Measurements from ENCODE around the gene MRPL23. TPM values are rescaled to one million over a fixed set of nuclear protein-coding genes. Genes with fewer than 3 reads are reported as not detected.

MRPL23 gene
- total RNA-seq, 1 donor from 2014 or later = 29.2 TPM

- Mint-ChIP-seq H3K4me3 (ENCODE audit: unreplicated experiment) (no peak overlapping the region), H3K36me3 (ENCODE audit: unreplicated experiment) (no peaks in the 10 kb centered on the region), H3K27me3 (ENCODE audit: unreplicated experiment) (no peaks in the 10 kb centered on the region), H3K9me3 (ENCODE audit: unreplicated experiment) (no peaks in the 10 kb centered on the region), H3K27ac (ENCODE audit: unreplicated experiment) (no peak overlapping the region), H3K4me1 (ENCODE audit: unreplicated experiment) (no peaks in the 10 kb centered on the region)
- DNase-seq (ENCODE audit: extremely low spot score, unreplicated experiment) = no peak
- TF ChIP-seq, protein P1, sequence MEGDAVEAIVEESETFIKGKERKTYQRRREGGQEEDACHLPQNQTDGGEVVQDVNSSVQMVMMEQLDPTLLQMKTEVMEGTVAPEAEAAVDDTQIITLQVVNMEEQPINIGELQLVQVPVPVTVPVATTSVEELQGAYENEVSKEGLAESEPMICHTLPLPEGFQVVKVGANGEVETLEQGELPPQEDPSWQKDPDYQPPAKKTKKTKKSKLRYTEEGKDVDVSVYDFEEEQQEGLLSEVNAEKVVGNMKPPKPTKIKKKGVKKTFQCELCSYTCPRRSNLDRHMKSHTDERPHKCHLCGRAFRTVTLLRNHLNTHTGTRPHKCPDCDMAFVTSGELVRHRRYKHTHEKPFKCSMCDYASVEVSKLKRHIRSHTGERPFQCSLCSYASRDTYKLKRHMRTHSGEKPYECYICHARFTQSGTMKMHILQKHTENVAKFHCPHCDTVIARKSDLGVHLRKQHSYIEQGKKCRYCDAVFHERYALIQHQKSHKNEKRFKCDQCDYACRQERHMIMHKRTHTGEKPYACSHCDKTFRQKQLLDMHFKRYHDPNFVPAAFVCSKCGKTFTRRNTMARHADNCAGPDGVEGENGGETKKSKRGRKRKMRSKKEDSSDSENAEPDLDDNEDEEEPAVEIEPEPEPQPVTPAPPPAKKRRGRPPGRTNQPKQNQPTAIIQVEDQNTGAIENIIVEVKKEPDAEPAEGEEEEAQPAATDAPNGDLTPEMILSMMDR (IDR thresholded peaks at IDR 0.05) = no peak
These were observed 47.0 kb downstream of the MRPL23 start for GRCh38 chr11:1994121-1994520.

DNA sequence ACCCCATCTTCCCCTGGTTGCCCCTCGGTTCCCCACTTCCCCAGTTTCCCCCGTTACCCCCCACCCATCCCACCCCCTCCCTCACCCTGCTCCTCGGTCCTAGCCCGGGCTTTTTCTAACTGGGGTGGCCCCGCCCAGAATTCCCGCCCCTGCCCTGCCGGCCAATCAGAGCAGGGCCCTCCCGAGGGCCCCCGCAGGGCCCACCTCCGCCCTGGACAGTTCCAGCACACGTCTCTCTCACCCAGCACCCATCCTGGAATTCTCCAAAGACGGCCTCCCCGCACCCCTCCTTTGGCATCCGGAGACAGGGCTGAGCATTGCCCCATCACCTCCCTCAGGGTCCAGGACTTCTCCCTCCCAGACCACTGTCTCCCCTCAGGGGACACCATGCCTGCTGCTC is 50.6 kb downstream of the MRPL23 start, which contains the start of gene H19:
TSS of gene H19 (minus strand) at position 88 of the 400 bp plus-strand sequence.
- Mint-ChIP-seq H3K9me3 (ENCODE audit: unreplicated experiment) (no peaks in the 10 kb centered on the region), H3K4me1 (ENCODE audit: unreplicated experiment) (no peaks in the 10 kb centered on the region)

DNA sequence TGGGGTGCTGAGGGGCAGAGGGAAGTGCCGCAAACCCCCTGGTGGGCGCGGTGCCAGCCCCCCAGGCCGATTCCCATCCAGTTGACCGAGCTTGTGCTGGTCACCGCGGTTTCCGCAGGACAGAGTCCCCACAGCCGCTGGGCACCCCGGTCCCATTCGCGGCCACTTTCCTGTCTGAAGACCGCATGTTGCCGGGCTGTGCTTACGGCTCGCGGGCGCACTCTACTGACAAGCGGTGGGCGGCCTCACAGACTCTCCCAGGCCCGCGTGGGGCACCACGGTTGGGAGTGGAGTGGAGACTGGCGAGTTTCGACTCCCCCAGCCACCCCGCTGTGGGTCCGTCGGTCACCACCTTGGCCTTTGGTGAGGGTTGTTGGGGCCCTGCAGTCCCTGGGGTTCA is 51.2 kb downstream of the MRPL23 start:
- Mint-ChIP-seq H3K27me3 (ENCODE audit: unreplicated experiment) (no peaks in the 10 kb centered on the region), H3K36me3 (ENCODE audit: unreplicated experiment) (no peaks in the 10 kb centered on the region), H3K27ac (ENCODE audit: unreplicated experiment) (no peak overlapping the region)

More for the DNA sequence above, 50.6 kb downstream of the MRPL23 start, which contains the start of gene H19:
- H3K36me3 Mint-ChIP-seq (ENCODE audit: unreplicated experiment) = no peaks in the 10 kb centered on the region
- TF ChIP-seq, protein P1 (IDR thresholded peaks at IDR 0.05) = no peak
- no peak within 1 kb of the TSS for H3K4me3 Mint-ChIP-seq (ENCODE audit: unreplicated experiment)
- H3K27me3 Mint-ChIP-seq (ENCODE audit: unreplicated experiment) = no peaks in the 10 kb centered on the region
- no peak for DNase-seq (ENCODE audit: extremely low spot score, unreplicated experiment)
- H3K27ac Mint-ChIP-seq (ENCODE audit: unreplicated experiment) = no peak within 1 kb of the TSS

DNA sequence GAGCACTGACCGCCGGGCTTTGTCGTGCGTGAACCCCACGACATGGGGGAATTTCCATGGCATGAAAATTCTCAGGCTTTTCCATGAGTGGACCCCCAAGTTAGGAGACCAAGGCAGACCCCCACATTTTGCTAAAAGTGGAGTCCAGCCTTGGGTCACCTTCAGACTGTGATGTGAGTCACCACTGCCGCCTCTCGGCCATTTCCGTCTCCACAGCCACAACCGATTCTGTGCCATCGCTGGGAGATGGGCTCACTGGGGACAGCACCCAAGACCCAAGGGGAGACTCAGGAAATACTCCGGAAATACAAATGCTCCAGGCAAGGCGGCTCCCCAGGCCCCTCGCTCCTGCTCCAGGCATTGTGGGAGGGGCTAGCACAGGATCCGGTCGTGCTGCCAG is 51.7 kb downstream of the MRPL23 start:
- no peak overlapping the region for H3K4me3 Mint-ChIP-seq (ENCODE audit: unreplicated experiment)
- H3K36me3 Mint-ChIP-seq (ENCODE audit: unreplicated experiment) = no peaks in the 10 kb centered on the region
- H3K9me3 Mint-ChIP-seq (ENCODE audit: unreplicated experiment) = no peaks in the 10 kb centered on the region
- no peak overlapping the region for H3K27ac Mint-ChIP-seq (ENCODE audit: unreplicated experiment)
- no peaks in the 10 kb centered on the region for H3K4me1 Mint-ChIP-seq (ENCODE audit: unreplicated experiment)
- DNase-seq (ENCODE audit: extremely low spot score, unreplicated experiment) = no peak
- TF ChIP-seq, protein P1 (IDR thresholded peaks at IDR 0.05) = no peak
- H3K27me3 Mint-ChIP-seq (ENCODE audit: unreplicated experiment) = no peaks in the 10 kb centered on the region

More for the DNA sequence above, 51.2 kb downstream of the MRPL23 start:
- H3K9me3 Mint-ChIP-seq (ENCODE audit: unreplicated experiment) = no peaks in the 10 kb centered on the region
- TF ChIP-seq, protein P1 (IDR thresholded peaks at IDR 0.05) = no peak
- no peak for DNase-seq (ENCODE audit: extremely low spot score, unreplicated experiment)
- no peaks in the 10 kb centered on the region for H3K4me1 Mint-ChIP-seq (ENCODE audit: unreplicated experiment)
- no peak overlapping the region for H3K4me3 Mint-ChIP-seq (ENCODE audit: unreplicated experiment)

GRCh38 chr11:2002042-2002776 is 55.1 kb downstream of the MRPL23 start:
- no peaks in the 10 kb centered on the region for H3K36me3 Mint-ChIP-seq (ENCODE audit: unreplicated experiment)
- TF ChIP-seq, protein P1 (IDR thresholded peaks at IDR 0.05) = no peak
- H3K9me3 Mint-ChIP-seq (ENCODE audit: unreplicated experiment) = no peaks in the 10 kb centered on the region
- H3K27me3 Mint-ChIP-seq (ENCODE audit: unreplicated experiment) = no peaks in the 10 kb centered on the region
- no peak overlapping the region for H3K4me3 Mint-ChIP-seq (ENCODE audit: unreplicated experiment)
- H3K4me1 Mint-ChIP-seq (ENCODE audit: unreplicated experiment) = no peaks in the 10 kb centered on the region
- no peak overlapping the region for H3K27ac Mint-ChIP-seq (ENCODE audit: unreplicated experiment)
- DNase-seq (ENCODE audit: extremely low spot score, unreplicated experiment) = no peak

Data from osteocyte (in vitro differentiated cells).